Activated T-helper 1 cell treated with anti-CD3 and anti-CD28 coated beads, Interleukin-12 subunit alpha, Interleukin-12 subunit beta, Interleukin-2, Interleukin-4 antibody, amounts not matched to agents 30 ng/mL and 10 ng/mL and 1 ng/mL, durations not matched to agents 14 hours and 24 hours and 36 hours (primary cell): ENCODE data around the gene NPHP1. TPM values are rescaled to one million over a fixed set of nuclear protein-coding genes. Genes with fewer than 3 reads are reported as not detected.
"Not testable (repeated sequence)": the region's sequence is repeated elsewhere in the genome, so short reads cannot be mapped to it uniquely, and the experiment has no call there.

Experiments
- DNase-seq: peaks from one replicate; pipeline ENCODE4 v3.0.0; 2021; ENCODE audit warnings: low spot score
- H3K27ac Mint-ChIP-seq: one replicate; pipeline ENCODE4 v1.8.0; 2021; ENCODE audit warnings: mild to moderate bottlenecking, mixed read lengths
- H3K27me3 Mint-ChIP-seq: one replicate; pipeline ENCODE4 v1.8.0; 2022; ENCODE audit warnings: mild to moderate bottlenecking, moderate library complexity, mixed read lengths; ENCODE audit not compliant: insufficient read depth
- H3K36me3 Mint-ChIP-seq: one replicate; pipeline ENCODE4 v1.8.0; 2021; ENCODE audit warnings: low read depth, mixed read lengths
- H3K4me1 Mint-ChIP-seq: one replicate; pipeline ENCODE4 v1.8.0; 2021; ENCODE audit warnings: low read depth, mixed read lengths
- H3K4me3 Mint-ChIP-seq: one replicate; pipeline ENCODE4 v1.8.0; 2021; ENCODE audit warnings: mild to moderate bottlenecking, moderate library complexity, mixed read lengths
- H3K9me3 Mint-ChIP-seq: one replicate; pipeline ENCODE4 v1.8.0; 2021; ENCODE audit warnings: mixed read lengths
- intact Hi-C: fragments of 100-400 bp; cut with micrococcal nuclease; formaldehyde crosslinking; loops from one replicate; pipeline ENCODE4 v1.15.1; 2024
- total RNA-seq: library from RNA; stranded (reverse); gene quantifications from 2 replicates; pipeline ENCODE4 v1.2.3, GENCODE V29; 2022

NPHP1 gene
- total RNA-seq, 1 donor from 2014 or later = 0.70 TPM

DNA sequence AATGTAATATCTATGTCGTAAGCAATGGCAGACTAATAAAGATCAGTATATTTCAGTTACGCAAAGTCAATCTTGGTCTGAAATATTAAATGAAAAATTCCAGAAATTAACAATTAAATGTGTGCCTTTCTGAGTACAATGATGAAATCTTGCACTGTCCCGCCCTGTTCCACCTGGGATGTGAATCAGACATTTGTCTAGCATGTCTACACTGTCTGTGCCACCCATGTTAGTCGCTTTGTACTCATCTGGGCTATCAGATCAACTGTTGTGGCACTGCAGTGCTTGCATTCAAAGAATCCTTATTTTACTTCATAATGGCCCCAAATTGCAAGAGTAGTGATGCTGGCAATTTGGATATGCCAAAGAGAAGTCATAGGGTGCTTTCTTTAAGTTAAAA lies 114.6 kb downstream of the NPHP1 start:
- H3K27ac Mint-ChIP-seq, intact Hi-C loops, H3K9me3 Mint-ChIP-seq, H3K27me3 Mint-ChIP-seq, H3K4me3 Mint-ChIP-seq, H3K36me3 Mint-ChIP-seq, H3K4me1 Mint-ChIP-seq, DNase-seq: not testable (repeated sequence)

- H3K4me1 Mint-ChIP-seq, H3K9me3 Mint-ChIP-seq, H3K4me3 Mint-ChIP-seq, H3K36me3 Mint-ChIP-seq, H3K27ac Mint-ChIP-seq, H3K27me3 Mint-ChIP-seq, DNase-seq, intact Hi-C loops: not testable (repeated sequence)
These were observed 121.1 kb downstream of the NPHP1 start for GRCh38 chr2:110083757-110084156.

- H3K36me3 Mint-ChIP-seq, H3K27ac Mint-ChIP-seq, intact Hi-C loops, H3K4me1 Mint-ChIP-seq, H3K9me3 Mint-ChIP-seq, H3K27me3 Mint-ChIP-seq, H3K4me3 Mint-ChIP-seq, DNase-seq: not testable (repeated sequence)
These were observed 121.7 kb downstream of the NPHP1 start for GRCh38 chr2:110083162-110083561.

DNA sequence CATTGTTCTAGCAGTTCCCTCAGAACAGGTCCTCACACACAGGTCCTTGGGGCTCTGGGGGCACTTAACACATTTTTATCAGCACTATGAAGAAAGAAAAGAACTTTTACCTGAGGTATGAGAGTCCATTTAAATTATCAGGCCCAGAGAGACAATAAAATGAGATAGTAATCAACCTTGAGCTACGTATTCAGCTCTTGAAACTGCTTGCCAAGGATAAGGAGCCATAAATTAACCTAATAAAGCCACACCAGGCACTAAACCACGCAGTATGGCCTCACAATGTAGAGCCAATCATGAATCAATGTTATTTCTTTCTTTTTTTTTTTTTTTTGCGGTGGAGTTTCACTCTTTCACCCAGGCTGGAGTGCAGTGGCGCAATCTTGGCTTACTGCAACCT lies 126.7 kb downstream of the NPHP1 start:
- H3K27ac Mint-ChIP-seq, H3K4me1 Mint-ChIP-seq, intact Hi-C loops, DNase-seq, H3K36me3 Mint-ChIP-seq, H3K27me3 Mint-ChIP-seq, H3K4me3 Mint-ChIP-seq, H3K9me3 Mint-ChIP-seq: not testable (repeated sequence)

GRCh38 chr2:110075896-110076295 lies 128.9 kb downstream of the NPHP1 start:
- H3K4me3 Mint-ChIP-seq, H3K9me3 Mint-ChIP-seq, intact Hi-C loops, H3K36me3 Mint-ChIP-seq, H3K27ac Mint-ChIP-seq, H3K27me3 Mint-ChIP-seq, H3K4me1 Mint-ChIP-seq, DNase-seq: not testable (repeated sequence)

Other genes starting within 250 kb of the NPHP1 start
- gene MALL, start 89.2 kb downstream of the NPHP1 start, total RNA-seq = 0.31 and 0.47 TPM in 2 replicates
- 73.5 and 79.6 TPM in 2 replicates for gene MTLN, start 7.5 kb upstream of the NPHP1 start, total RNA-seq